CMK (cell line): Measurements from ENCODE around the gene COX7A2.

Experiments used
- DNase-seq: peaks from one replicate; pipeline ENCODE4 v3.0.0-alpha.2; 2010; ENCODE audit warnings: low read depth

COX7A2 gene

DNA sequence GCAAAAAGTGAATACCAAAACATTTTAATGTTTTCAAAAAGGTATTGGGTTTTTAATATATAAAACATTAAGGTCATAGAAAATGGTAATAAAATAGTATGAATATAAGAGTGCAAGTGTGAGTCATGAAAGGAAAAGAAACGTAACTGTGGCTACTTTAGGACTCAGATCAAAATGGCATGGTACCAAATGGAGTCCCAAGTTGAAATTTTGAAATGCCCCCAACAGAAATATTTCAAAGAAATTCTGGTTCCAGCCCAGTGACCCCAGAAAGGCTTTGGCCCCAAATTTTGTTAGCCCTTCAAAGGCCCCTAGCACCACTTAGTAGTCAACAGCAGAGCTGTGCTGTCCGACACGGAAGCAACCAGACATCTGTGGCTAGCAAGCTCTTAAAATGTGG is 43.7 kb downstream of the COX7A2 start:
- no peak for DNase-seq

DNA sequence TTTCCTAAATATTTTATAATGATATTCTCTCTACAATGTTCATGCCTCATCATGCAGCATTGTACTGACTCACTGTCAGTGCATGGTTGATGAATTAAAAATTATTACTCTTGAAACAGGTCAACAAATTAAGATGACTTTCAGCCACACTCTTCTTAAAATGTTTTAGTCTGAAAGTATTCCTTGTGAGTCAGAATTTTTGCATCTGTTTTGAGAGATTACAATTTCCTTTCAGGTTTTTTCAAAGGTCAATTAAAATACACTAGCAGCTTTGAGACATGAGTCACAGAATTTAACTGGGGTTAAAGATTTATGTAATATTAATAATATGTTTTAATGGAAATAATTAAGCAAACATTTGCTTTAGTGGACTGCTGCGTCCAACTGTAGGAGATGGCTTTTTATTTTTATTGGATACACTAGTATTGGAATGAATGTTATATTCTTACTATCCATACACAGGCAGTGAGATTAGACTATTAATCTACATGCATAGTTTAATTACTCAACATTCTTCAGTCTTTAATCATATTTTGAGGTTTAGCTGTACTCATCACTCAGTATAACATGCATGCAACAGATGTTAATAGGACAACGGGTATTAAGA is 47.4 kb downstream of the COX7A2 start:
- no peak for DNase-seq

DNA sequence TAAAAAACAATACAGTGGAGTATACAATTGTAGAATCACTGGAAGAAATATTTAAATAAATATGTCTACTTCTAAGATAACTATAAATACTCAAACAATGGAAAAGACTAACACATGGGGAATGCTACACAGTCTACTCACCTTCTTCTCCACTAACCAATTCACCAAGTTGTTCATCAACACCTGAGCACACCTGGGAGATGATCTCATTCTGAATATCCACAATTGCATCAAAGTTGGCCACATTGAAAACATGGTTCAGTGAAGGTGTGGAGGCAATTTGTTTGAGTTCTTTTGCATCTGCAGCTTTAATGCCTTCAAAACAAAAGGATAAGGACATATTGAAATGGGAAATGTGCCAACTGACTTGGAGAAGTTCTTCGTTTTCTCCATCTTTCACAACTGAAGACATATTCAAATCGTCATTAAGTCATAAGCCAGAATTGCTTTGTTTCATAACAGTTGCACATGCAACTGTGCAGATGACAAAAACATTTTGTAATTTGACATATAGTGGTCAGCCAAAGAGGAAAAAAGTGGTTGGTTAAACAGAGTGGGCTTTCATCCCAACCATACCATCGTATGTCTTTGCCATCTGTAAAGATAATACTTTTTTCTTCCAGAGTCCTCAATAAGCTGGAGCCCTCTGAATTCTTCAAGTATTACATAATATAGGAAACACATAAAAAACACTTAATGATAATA is 55.2 kb downstream of the COX7A2 start:
- DNase-seq, result no peak
